ENCODE results near the gene PAX8.
A peak's percentile ranks its signal among the peaks of the same experiment; 100 is the strongest.

The PAX8 gene

DNA sequence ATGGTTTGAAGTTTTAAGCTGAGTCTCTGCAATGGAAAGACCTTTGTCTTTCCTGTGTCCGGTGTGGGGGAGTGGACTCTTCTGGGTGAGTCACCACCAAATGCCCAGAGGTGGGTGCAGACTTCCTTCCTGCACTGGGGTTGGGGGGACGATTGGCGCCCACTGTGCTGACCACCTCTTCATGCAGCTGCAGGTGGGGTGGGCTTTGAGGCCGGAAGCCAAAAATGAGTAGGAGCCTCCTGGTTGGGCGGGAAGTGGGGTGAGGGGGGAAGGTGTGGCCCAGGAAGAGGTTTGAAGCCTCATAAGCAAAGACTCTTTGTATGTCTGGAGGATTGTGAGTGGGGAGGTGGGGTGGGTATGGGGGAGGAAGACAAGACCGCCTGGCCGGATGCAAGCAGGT lies 27.6 kb downstream of the PAX8 start:
- ATAC-seq = no peak
- TF ChIP-seq, protein P1, sequence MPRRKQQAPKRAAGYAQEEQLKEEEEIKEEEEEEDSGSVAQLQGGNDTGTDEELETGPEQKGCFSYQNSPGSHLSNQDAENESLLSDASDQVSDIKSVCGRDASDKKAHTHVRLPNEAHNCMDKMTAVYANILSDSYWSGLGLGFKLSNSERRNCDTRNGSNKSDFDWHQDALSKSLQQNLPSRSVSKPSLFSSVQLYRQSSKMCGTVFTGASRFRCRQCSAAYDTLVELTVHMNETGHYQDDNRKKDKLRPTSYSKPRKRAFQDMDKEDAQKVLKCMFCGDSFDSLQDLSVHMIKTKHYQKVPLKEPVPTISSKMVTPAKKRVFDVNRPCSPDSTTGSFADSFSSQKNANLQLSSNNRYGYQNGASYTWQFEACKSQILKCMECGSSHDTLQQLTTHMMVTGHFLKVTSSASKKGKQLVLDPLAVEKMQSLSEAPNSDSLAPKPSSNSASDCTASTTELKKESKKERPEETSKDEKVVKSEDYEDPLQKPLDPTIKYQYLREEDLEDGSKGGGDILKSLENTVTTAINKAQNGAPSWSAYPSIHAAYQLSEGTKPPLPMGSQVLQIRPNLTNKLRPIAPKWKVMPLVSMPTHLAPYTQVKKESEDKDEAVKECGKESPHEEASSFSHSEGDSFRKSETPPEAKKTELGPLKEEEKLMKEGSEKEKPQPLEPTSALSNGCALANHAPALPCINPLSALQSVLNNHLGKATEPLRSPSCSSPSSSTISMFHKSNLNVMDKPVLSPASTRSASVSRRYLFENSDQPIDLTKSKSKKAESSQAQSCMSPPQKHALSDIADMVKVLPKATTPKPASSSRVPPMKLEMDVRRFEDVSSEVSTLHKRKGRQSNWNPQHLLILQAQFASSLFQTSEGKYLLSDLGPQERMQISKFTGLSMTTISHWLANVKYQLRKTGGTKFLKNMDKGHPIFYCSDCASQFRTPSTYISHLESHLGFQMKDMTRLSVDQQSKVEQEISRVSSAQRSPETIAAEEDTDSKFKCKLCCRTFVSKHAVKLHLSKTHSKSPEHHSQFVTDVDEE (CRISPR knock-in tag; IDR thresholded peaks at IDR 0.05) = no peak
- no peak for TF ChIP-seq ZNF565 (CRISPR knock-in tag; conservative IDR thresholded peaks at IDR 0.05; ENCODE audit: low read depth)
- no peak for TF ChIP-seq GLIS3 (CRISPR knock-in tag; IDR thresholded peaks at IDR 0.05)
- no peak for TF ChIP-seq OSR1 (CRISPR knock-in tag; IDR thresholded peaks at IDR 0.05)
- TF ChIP-seq RARB (CRISPR knock-in tag; IDR thresholded peaks at IDR 0.05) = no peak
- no peak for TF ChIP-seq CSDC2 (CRISPR knock-in tag; IDR thresholded peaks at IDR 0.05)
- no peak for TF ChIP-seq ZFP3 (CRISPR knock-in tag; IDR thresholded peaks at IDR 0.05)
- TF ChIP-seq, protein P2, sequence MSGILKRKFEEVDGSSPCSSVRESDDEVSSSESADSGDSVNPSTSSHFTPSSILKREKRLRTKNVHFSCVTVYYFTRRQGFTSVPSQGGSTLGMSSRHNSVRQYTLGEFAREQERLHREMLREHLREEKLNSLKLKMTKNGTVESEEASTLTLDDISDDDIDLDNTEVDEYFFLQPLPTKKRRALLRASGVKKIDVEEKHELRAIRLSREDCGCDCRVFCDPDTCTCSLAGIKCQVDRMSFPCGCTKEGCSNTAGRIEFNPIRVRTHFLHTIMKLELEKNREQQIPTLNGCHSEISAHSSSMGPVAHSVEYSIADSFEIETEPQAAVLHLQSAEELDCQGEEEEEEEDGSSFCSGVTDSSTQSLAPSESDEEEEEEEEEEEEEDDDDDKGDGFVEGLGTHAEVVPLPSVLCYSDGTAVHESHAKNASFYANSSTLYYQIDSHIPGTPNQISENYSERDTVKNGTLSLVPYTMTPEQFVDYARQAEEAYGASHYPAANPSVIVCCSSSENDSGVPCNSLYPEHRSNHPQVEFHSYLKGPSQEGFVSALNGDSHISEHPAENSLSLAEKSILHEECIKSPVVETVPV (CRISPR knock-in tag; IDR thresholded peaks at IDR 0.05) = no peak
- TF ChIP-seq ZC3H10 (CRISPR knock-in tag; IDR thresholded peaks at IDR 0.05) = no peak

DNA sequence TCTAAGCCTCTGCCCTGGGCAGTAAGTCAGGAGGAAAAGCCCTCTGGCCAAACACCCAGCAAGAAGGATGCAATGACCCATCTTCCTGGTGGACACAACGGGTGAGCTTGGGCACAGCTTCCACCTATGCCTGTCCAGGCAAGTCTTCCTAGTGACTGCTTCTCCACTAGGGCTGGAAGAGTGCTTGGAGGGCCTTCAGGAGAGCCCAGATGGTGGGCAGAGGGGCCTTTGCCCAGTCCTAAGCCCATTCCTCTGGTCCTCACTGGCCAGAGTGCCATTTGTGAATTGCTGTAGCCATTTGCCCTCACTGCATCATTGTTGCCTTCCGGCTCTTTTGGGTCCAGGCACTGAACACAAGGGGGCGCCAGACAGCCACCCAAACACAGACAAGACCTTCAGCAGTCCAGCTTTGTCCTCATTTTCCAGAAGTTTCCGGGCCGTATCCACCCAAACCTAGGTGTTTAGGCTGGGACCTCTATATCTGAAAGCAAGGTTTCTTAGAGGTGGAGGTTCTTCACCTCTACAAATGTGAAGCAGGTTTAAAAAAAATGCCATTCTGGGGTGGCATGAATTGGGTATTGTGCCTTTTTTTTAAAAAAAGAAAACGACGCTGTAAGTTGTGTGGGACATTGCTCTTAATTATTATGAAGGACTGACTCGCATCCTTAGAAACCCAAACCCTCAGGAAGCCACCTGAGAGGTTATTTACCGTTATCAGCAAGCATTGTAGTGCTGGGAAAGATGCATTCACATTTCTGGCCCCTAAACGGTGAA lies 29.5 kb downstream of the PAX8 start:
- ATAC-seq = peak; percentile 98

DNA sequence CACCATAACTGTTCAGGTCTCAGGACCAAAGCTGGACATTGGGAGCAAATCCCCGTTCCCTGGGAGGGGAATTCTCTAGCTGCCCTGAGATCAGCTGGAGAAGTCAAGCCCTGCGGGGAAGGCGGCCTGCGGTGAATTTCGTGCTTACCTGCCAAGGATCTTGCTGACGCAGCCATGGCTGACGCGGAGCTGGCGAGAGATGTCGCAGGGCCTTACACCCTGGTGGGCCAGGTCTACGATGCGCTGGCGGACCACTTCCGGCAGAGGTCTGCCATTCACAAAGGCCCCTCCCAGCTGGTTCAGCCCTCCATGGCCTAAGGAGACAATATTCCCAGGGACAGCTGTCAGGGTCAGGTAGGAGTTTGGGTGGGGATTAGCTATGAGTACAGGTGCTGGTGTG lies 32.1 kb downstream of the PAX8 start:
- no peak for TF ChIP-seq ESRRG (CRISPR knock-in tag; IDR thresholded peaks at IDR 0.05)
- TF ChIP-seq, protein P2 (CRISPR knock-in tag; IDR thresholded peaks at IDR 0.05) = no peak
- no peak for TF ChIP-seq ARNTL (CRISPR knock-in tag; IDR thresholded peaks at IDR 0.05; ENCODE audit: borderline replicate concordance, low read depth)
- no peak for ATAC-seq

More for the DNA sequence above, 29.5 kb downstream of the PAX8 start:
- TF ChIP-seq GLIS3 (CRISPR knock-in tag; IDR thresholded peaks at IDR 0.05) (no peak), ESRRG (CRISPR knock-in tag; IDR thresholded peaks at IDR 0.05) (no peak)
- TF ChIP-seq, protein P2 (CRISPR knock-in tag; IDR thresholded peaks at IDR 0.05) = no peak
- TF ChIP-seq, protein P3, sequence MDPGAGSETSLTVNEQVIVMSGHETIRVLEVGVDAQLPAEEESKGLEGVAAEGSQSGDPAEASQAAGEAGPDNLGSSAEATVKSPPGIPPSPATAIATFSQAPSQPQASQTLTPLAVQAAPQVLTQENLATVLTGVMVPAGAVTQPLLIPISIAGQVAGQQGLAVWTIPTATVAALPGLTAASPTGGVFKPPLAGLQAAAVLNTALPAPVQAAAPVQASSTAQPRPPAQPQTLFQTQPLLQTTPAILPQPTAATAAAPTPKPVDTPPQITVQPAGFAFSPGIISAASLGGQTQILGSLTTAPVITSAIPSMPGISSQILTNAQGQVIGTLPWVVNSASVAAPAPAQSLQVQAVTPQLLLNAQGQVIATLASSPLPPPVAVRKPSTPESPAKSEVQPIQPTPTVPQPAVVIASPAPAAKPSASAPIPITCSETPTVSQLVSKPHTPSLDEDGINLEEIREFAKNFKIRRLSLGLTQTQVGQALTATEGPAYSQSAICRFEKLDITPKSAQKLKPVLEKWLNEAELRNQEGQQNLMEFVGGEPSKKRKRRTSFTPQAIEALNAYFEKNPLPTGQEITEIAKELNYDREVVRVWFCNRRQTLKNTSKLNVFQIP (CRISPR knock-in tag; IDR thresholded peaks at IDR 0.05; ENCODE audit: borderline replicate concordance, low read depth) = no peak

DNA sequence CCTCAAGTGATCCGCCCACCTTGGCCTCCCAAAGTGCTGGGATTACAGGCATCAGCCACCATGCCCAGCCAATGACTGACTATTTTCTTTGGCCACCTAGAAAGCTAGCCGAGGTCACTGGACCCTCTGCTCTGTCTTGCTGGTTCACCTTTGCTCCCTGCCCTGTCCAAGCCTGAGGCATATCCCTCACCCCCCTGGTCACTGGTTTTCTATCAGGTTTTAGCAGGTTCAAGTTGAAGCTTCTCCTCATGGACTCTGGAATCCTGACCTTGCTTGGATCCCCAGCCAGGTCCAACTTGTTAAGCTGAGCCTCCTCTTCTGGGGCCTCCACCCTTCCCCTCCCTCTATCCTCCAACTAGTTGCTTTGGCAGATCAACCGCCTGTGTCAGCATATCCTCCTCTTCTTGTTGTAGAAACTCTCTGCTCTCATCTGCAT lies 33.4 kb downstream of the PAX8 start:
- ATAC-seq = no peak
- TF ChIP-seq, protein P1 (CRISPR knock-in tag; IDR thresholded peaks at IDR 0.05) = no peak
- no peak for TF ChIP-seq RARB (CRISPR knock-in tag; IDR thresholded peaks at IDR 0.05)
- no peak for TF ChIP-seq SNAI2 (CRISPR knock-in tag; IDR thresholded peaks at IDR 0.05)
- TF ChIP-seq ZNF8 (CRISPR knock-in tag; IDR thresholded peaks at IDR 0.05) = no peak
- TF ChIP-seq TCF4 (CRISPR knock-in tag; IDR thresholded peaks at IDR 0.05; ENCODE audit: borderline replicate concordance) = no peak
- TF ChIP-seq ZNF565 (CRISPR knock-in tag; conservative IDR thresholded peaks at IDR 0.05; ENCODE audit: low read depth) = no peak
- no peak for TF ChIP-seq OSR1 (CRISPR knock-in tag; IDR thresholded peaks at IDR 0.05)
- TF ChIP-seq ZFP30 (CRISPR knock-in tag; IDR thresholded peaks at IDR 0.05) = no peak
- no peak for TF ChIP-seq BACH2 (CRISPR knock-in tag; IDR thresholded peaks at IDR 0.05; ENCODE audit: borderline replicate concordance)
- TF ChIP-seq ARNTL (CRISPR knock-in tag; IDR thresholded peaks at IDR 0.05; ENCODE audit: borderline replicate concordance, low read depth) = no peak
- no peak for TF ChIP-seq GLIS3 (CRISPR knock-in tag; IDR thresholded peaks at IDR 0.05)
- no peak for TF ChIP-seq ISL1 (CRISPR knock-in tag; IDR thresholded peaks at IDR 0.05)
- no peak for TF ChIP-seq TOX (CRISPR knock-in tag; IDR thresholded peaks at IDR 0.05; ENCODE audit: borderline replicate concordance)
- TF ChIP-seq, protein P2 (CRISPR knock-in tag; IDR thresholded peaks at IDR 0.05) = no peak
